Measurements from ENCODE around the gene PACRG.

DNA sequence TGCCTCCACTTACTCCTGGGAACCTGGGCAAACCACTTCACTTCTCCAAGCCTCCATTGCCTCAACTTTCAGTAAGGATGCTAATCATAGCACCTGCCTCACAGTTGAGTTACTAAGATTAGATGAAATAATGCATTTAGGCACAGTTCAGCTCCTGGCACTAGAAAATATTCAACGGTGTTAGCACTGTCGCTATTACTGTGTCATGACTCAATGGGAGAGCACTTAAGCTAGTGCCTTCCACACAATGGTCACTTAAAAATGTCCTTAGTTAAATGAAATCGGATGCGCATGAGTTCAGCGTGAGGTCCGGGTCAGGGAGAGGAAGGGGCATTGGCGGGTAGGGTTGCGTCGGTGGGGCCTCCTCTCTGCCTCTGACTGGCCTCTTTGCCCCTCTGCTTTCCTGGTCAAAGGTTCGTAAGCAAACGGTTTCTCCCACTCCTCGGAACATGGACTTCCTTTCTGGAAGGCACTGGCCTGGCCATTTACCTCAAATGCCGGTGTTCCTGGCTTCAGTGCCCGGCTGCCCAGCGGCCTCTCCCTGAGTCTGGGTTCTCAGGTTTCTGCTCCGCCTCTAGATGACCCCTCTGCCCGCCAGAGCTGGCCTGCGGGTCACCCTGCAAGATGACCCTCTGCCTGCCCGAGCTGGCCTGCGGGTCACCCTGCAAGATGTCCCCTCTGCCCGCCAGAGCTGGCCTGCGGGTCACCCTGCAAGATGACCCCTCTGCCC lies 562.9 kb downstream of the PACRG start:
- TF ChIP-seq, protein P1, sequence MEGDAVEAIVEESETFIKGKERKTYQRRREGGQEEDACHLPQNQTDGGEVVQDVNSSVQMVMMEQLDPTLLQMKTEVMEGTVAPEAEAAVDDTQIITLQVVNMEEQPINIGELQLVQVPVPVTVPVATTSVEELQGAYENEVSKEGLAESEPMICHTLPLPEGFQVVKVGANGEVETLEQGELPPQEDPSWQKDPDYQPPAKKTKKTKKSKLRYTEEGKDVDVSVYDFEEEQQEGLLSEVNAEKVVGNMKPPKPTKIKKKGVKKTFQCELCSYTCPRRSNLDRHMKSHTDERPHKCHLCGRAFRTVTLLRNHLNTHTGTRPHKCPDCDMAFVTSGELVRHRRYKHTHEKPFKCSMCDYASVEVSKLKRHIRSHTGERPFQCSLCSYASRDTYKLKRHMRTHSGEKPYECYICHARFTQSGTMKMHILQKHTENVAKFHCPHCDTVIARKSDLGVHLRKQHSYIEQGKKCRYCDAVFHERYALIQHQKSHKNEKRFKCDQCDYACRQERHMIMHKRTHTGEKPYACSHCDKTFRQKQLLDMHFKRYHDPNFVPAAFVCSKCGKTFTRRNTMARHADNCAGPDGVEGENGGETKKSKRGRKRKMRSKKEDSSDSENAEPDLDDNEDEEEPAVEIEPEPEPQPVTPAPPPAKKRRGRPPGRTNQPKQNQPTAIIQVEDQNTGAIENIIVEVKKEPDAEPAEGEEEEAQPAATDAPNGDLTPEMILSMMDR (optimal IDR thresholded peaks at IDR 0.05 in 1 of 3, IDR thresholded peaks at IDR 0.05 in 1 of 3, conservative IDR thresholded peaks at IDR 0.05 in 1 of 3; ENCODE audit: extremely low read depth in 1 of 3, insufficient read depth in 2 of 3, low read length in 3 of 3): no peak
- TF ChIP-seq EZH2 (IDR thresholded peaks at IDR 0.05; ENCODE audit: low read length): no peak
